ENCODE measurements around the gene RAB1A. TPM values are rescaled to one million over a fixed set of nuclear protein-coding genes. Genes with fewer than 3 reads are reported as not detected.

The RAB1A gene
- total and polyA plus RNA-seq, 9 of the 15 experiments (the other 6 are each of a cell fraction or from before 2014, with no cell fraction given), result 43.8 to 163 (median 67.7) TPM

- no peak overlapping the region for H2AFZ ChIP-seq (ENCODE audit: low read depth, low read length)
- ATAC-seq (no peak; the same call in 2 of the 3 replicates), DNase-seq (ENCODE audit: extremely low read depth in 1 of 4, low spot score in 3 of 4) (no peak), FAIRE-seq (peak; percentile 26)
- intact Hi-C loops (cut with micrococcal nuclease), result no loop called here
- in situ Hi-C loops (cut with MboI), result no loop called here
- no peak overlapping the region for H3K27ac ChIP-seq (ENCODE audit: extremely low read depth, low read depth, low read length)
- H3K9me3 ChIP-seq (replicated peaks; ENCODE audit: control insufficient read depth, insufficient read depth, low read depth, low read length), result no peaks in the 10 kb centered on the region
- ChIA-PET CTCF (ENCODE audit: low intra/inter-chr PET ratio) (no interaction called here), POLR2A (interaction anchor here (0.5 to 1.5 kb wide), 3 partner anchors 9 to 233 kb away, joined by 3 to 5 read pairs (median 3); no protein-coding TSS in a partner anchor)
- H4K20me1 ChIP-seq (replicated peaks; ENCODE audit: control insufficient read depth, insufficient read depth, low read length), result no peaks in the 10 kb centered on the region
- H3K36me3 ChIP-seq (ENCODE audit: control insufficient read depth, insufficient read depth, low read length), result no peaks in the 10 kb centered on the region
- no peak overlapping the region for H3K4me3 ChIP-seq
- H3K27me3 ChIP-seq (ENCODE audit: control insufficient read depth in 2 of 2, insufficient read depth in 2 of 2, low read length in 2 of 2), result peaks cover 0 to 8% of the 10 kb centered on the region in 2 experiments; a peak in 1 of 5 replicates
- BruUV-seq (replicated peaks), result no TSS peak
- H3K4me1 ChIP-seq (replicated peaks in 1 of 2; ENCODE audit: control insufficient read depth in 2 of 2, insufficient read depth in 2 of 2, low read length in 2 of 2), result peaks cover 0 to 12% of the 10 kb centered on the region in 2 experiments; a peak in 2 of 5 replicates
- WGBS (ENCODE audit: insufficient coverage, low coverage, missing lambda C conversion rate), result 20% methylated on average over 7 of the region's 8 CpGs
- peak overlapping the region in 1 of 2 experiments; percentile 10; a peak in 1 of 4 replicates for H3K9ac ChIP-seq (ENCODE audit: insufficient read depth in 1 of 2, low read depth in 2 of 2, low read length in 2 of 2)
- no peak overlapping the region for H3K4me2 ChIP-seq (ENCODE audit: insufficient read depth, low read length)
- H3K9me1 ChIP-seq (ENCODE audit: control insufficient read depth, insufficient read depth, low read length), result no peaks in the 10 kb centered on the region
- no peaks in the 10 kb centered on the region for H3K79me2 ChIP-seq (ENCODE audit: control insufficient read depth, insufficient read depth, low read length)
- no peak for TF ChIP-seq U2AF2 (optimal IDR thresholded peaks at IDR 0.05; ENCODE audit: low read depth, low read length)
- TF ChIP-seq, protein P1, sequence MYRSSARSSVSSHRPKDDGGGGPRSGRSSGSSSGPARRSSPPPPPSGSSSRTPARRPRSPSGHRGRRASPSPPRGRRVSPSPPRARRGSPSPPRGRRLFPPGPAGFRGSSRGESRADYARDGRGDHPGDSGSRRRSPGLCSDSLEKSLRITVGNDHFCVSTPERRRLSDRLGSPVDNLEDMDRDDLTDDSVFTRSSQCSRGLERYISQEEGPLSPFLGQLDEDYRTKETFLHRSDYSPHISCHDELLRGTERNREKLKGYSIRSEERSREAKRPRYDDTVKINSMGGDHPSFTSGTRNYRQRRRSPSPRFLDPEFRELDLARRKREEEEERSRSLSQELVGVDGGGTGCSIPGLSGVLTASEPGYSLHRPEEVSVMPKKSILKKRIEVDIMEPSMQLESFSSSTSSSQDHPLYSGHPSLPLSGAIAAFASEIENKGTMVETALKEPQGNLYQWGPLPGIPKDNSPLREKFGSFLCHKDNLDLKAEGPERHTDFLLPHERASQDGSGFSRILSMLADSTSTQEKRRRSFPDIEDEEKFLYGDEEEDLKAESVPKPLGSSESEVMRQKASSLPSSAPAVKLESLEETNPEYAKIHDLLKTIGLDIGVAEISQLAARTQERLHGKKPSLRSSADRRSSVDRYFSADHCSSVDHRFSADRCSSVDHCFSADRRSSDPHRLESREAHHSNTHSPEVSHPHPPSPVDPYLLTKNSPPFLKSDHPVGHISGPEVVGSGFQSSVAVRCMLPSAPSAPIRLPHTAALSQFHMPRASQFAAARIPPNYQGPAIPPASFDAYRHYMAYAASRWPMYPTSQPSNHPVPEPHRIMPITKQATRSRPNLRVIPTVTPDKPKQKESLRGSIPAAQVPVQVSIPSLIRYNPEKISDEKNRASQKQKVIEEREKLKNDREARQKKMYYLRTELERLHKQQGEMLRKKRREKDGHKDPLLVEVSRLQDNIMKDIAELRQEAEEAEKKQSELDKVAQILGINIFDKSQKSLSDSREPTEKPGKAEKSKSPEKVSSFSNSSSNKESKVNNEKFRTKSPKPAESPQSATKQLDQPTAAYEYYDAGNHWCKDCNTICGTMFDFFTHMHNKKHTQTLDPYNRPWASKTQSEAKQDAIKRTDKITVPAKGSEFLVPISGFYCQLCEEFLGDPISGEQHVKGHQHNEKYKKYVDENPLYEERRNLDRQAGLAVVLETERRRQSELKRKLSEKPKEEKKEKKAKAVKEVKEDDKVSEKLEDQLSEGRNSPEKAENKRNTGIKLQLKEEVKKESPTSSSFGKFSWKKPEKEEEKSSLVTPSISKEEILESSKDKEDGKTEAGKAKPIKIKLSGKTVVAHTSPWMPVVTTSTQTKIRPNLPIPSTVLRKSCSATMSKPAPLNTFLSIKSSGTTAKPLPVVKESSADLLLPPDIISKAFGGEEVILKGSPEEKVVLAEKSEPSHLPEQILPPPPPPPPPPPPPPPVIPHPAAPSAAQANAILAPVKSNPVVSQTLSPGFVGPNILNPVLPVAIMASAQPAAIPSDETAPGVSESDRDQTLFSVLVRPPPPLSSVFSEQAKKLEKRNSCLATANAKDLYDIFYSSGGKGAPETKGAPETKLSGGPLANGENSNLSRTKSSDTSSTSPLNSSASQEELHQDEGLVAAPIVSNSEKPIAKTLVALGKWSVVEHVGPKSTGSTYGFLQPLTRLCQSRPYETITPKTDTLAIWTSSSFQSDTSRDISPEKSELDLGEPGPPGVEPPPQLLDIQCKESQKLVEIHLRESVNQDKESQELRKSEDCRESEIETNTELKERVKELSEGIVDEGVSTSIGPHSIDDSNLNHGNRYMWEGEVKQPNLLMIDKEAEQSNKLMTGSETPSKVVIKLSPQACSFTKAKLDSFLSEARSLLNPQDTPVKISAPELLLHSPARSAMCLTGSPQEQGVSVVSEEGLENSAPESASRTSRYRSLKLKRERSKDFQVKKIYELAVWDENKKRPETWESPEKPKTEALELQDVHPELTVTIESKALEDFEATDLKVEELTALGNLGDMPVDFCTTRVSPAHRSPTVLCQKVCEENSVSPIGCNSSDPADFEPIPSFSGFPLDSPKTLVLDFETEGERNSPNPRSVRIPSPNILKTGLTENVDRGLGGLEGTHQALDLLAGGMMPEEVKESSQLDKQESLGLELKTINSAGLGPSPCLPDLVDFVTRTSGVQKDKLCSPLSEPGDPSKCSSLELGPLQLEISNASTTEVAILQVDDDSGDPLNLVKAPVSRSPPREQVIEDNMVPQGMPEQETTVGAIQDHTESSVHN (IDR thresholded peaks at IDR 0.05; ENCODE audit: borderline replicate concordance in 1 of 2, low read depth in 1 of 2), result no peak
- no peak for TF ChIP-seq ZNF764 (CRISPR knock-in tag; IDR thresholded peaks at IDR 0.05; ENCODE audit: low read depth)
- TF ChIP-seq CEBPZ (IDR thresholded peaks at IDR 0.05; ENCODE audit: borderline replicate concordance, low read depth, low read length), result no peak
- TF ChIP-seq CHD2 (IDR thresholded peaks at IDR 0.05; ENCODE audit: low read depth, low read length), result no peak
- no peak for TF ChIP-seq SMAD4 (CRISPR knock-in tag; conservative IDR thresholded peaks at IDR 0.05)
- TF ChIP-seq ZNF655 (CRISPR knock-in tag; IDR thresholded peaks at IDR 0.05), result no peak
- TF ChIP-seq ZNF79 (CRISPR knock-in tag; IDR thresholded peaks at IDR 0.05; ENCODE audit: low read depth), result no peak
These were observed 48.0 kb upstream of the RAB1A start for GRCh38 chr2:65177751-65178442.

All from K562 (cell line).